HCT116 (cell line): ENCODE data around the gene CFAP221. TPM values are rescaled to one million over a fixed set of nuclear protein-coding genes. Genes with fewer than 3 reads are reported as not detected.

Source experiments
- ATAC-seq: fragments of 200-7000 bp; cut with Tn5 transposase; 2 replicates; pipeline ENCODE4 v1.9.1; 2020; ENCODE audit warnings: mild to moderate bottlenecking, moderate library complexity
- BruUV-seq: library from RNA; stranded (reverse); fragments of 400-500 nt; replicated peaks from 2 replicates; lab custom pipeline; 2021; lab: Mats Ljungman, UMichigan
- CTCF ChIA-PET: fragments of 300-600 bp; sonication (Branson Sonifier 250); formaldehyde crosslinking; loops from one replicate; lab custom pipeline; 2021; ENCODE audit warnings: antibody characterized with exemption; lab: Charles Lee
- POLR2A ChIA-PET: fragments of 300-600, 350-600 bp; sonication (Branson Sonifier 250); formaldehyde crosslinking; loops from one replicate; lab custom pipeline; 2021; ENCODE audit warnings: antibody characterized with exemption; lab: Charles Lee
- RAD21 ChIA-PET, 2 experiments: fragments of 300-600 bp; sonication (Branson Sonifier 250); formaldehyde crosslinking; loops; one replicate each; lab custom pipeline; 2023; ENCODE audit warnings: low total read pairs in 2 of 2; ENCODE audit not compliant: uncharacterized antibody in 2 of 2, unreplicated experiment in 2 of 2, low non-redundant PET in 1 of 2; lab: Charles Lee
- DNase-seq: peaks from one replicate; pipeline ENCODE4 v3.0.0-alpha.2; 2010; ENCODE audit warnings: low read depth, low spot score
- H2AFZ ChIP-seq: fragments of 200-600 bp; shearing (Covaris generic), sonication (generic); 2 replicates; pipeline ENCODE4 v1.6.1; 2017; ENCODE audit warnings: low read depth, mixed run types, mixed read lengths, antibody characterized with exemption, low read length; ENCODE audit not compliant: poor library complexity, severe bottlenecking
- H3K27ac ChIP-seq: 2 replicates; pipeline ENCODE4 v1.5.1; 2012; ENCODE audit warnings: low read depth, low read length
- H3K27me3 ChIP-seq: fragments of 200-600 bp; sonication (generic); 2 replicates; pipeline ENCODE4 v1.6.1; 2016; ENCODE audit warnings: mixed run types, low read length, mixed read lengths; ENCODE audit not compliant: insufficient read depth
- H3K36me3 ChIP-seq, 2 experiments: fragments of 200-500 bp in 1 of 2; fragments of 200-600 bp in 1 of 2; sonication (Bioruptor generic) in 1 of 2; sonication (generic) in 1 of 2; 2 replicates each; pipeline versions ENCODE4 v1.5.1 to v1.6.1; 2014 to 2016; ENCODE audit warnings: low read length in 2 of 2, inconsistent platforms in 1 of 2, mixed read lengths in 1 of 2, mixed run types in 1 of 2; ENCODE audit not compliant: insufficient read depth in 2 of 2, control insufficient read depth in 1 of 2
- H3K4me1 ChIP-seq, 2 experiments: fragments of 200-600 bp in 1 of 2; sonication (generic) in 1 of 2; 2 replicates each; pipeline versions ENCODE4 v1.5.1 to v1.6.1; 2012 to 2017; ENCODE audit warnings: low read length in 2 of 2, inconsistent platforms in 1 of 2, mild to moderate bottlenecking in 1 of 2, mixed read lengths in 1 of 2, mixed run types in 1 of 2, moderate library complexity in 1 of 2; ENCODE audit not compliant: insufficient read depth in 2 of 2, control insufficient read depth in 1 of 2
- H3K4me2 ChIP-seq: fragments of 200-600 bp; sonication (generic); 2 replicates; pipeline ENCODE4 v1.6.1; 2017; ENCODE audit warnings: mixed run types, low read length, mixed read lengths
- H3K4me3 ChIP-seq, 2 experiments: fragments of 200-600 bp in 1 of 2; sonication (generic) in 1 of 2; replicated peaks in 1 of 2; 2 replicates each; pipeline ENCODE4 v1.5.1; 2011 to 2016; ENCODE audit warnings: low read length in 2 of 2, control low read depth in 1 of 2, low read depth in 1 of 2, mild to moderate bottlenecking in 1 of 2, mixed read lengths in 1 of 2, mixed run types in 1 of 2
- H3K79me2 ChIP-seq: fragments of 200-600 bp; sonication (generic); 2 replicates; pipeline ENCODE4 v1.6.1; 2017; ENCODE audit warnings: mild to moderate bottlenecking, mixed run types, low read length, moderate library complexity, mixed read lengths; ENCODE audit not compliant: insufficient read depth
- H3K9ac ChIP-seq: fragments of 200-600 bp; sonication (generic); 2 replicates; pipeline ENCODE4 v1.6.1; 2016; ENCODE audit warnings: low read length, mixed read lengths
- H3K9me2 ChIP-seq: fragments of 200-600 bp; sonication (generic), shearing (Covaris generic); 2 replicates; pipeline ENCODE4 v1.6.1; 2017; ENCODE audit warnings: mixed run types, mild to moderate bottlenecking, moderate library complexity; ENCODE audit not compliant: insufficient read depth
- H3K9me3 ChIP-seq, 2 experiments: fragments of 200-500 bp in 1 of 2; fragments of 200-600 bp in 1 of 2; sonication (Bioruptor generic) in 1 of 2; sonication (generic) in 1 of 2; 2 replicates each; pipeline ENCODE4 v1.6.1; 2014 to 2017; ENCODE audit warnings: low read length in 2 of 2, mixed read lengths in 2 of 2, inconsistent platforms in 1 of 2, low read depth in 1 of 2, mild to moderate bottlenecking in 1 of 2, mixed run types in 1 of 2, moderate library complexity in 1 of 2; ENCODE audit not compliant: control insufficient read depth in 1 of 2, insufficient read depth in 1 of 2
- H4K20me1 ChIP-seq: fragments of 200-600 bp; sonication (generic), shearing (Covaris generic); 2 replicates; pipeline ENCODE4 v1.6.1; 2017; ENCODE audit warnings: mixed run types, mild to moderate bottlenecking, moderate library complexity; ENCODE audit not compliant: insufficient read depth
- ATF3 ChIP-seq: IDR thresholded peaks from 2 replicates; pipeline ENCODE4 v1.6.1; 2012
- CTCF ChIP-seq, 3 experiments: fragments of 200-600 bp in 1 of 3; sonication (generic) in 1 of 3; IDR thresholded peaks in 2 of 3; conservative IDR thresholded peaks in 1 of 3; 2 replicates each; pipeline ENCODE4 v1.5.1; 2012 to 2017; ENCODE audit warnings: low read depth in 2 of 3, low read length in 2 of 3, antibody characterized with exemption in 1 of 3, borderline replicate concordance in 1 of 3, control low read depth in 1 of 3, mild to moderate bottlenecking in 1 of 3, mixed read lengths in 1 of 3, mixed run types in 1 of 3, moderate library complexity in 1 of 3; ENCODE audit not compliant: insufficient read depth in 1 of 3
- EGR1 ChIP-seq: IDR thresholded peaks from 2 replicates; pipeline ENCODE4 v1.6.1; 2012; ENCODE audit warnings: low read depth
- ELF1 ChIP-seq: IDR thresholded peaks from 2 replicates; pipeline ENCODE4 v1.6.1; 2012; ENCODE audit warnings: low read depth, borderline replicate concordance
- EZH2 ChIP-seq: fragments of 200-600 bp; sonication (generic); IDR thresholded peaks from 2 replicates; pipeline ENCODE4 v1.6.1; 2017; ENCODE audit warnings: antibody characterized with exemption, mixed run types
- EZH2phosphoT487 ChIP-seq: fragments of 200-600 bp; IDR thresholded peaks from 2 replicates; pipeline ENCODE4 v1.6.1; 2018; ENCODE audit warnings: antibody characterized with exemption, borderline replicate concordance
- JUND ChIP-seq: IDR thresholded peaks from 2 replicates; pipeline ENCODE4 v1.6.1; 2012
- POLR2A ChIP-seq: IDR thresholded peaks from 2 replicates; pipeline ENCODE4 v1.7.0; 2011; ENCODE audit warnings: borderline replicate concordance; ENCODE audit not compliant: insufficient read depth, insufficient read length; ENCODE audit errors: extremely low read depth
- POLR2AphosphoS5 ChIP-seq: IDR thresholded peaks from 2 replicates; pipeline ENCODE4 v1.6.1; 2011; ENCODE audit warnings: mild to moderate bottlenecking, low read depth, low read length, moderate library complexity
- SIN3A ChIP-seq: IDR thresholded peaks from 2 replicates; pipeline ENCODE4 v1.6.1; 2012; ENCODE audit warnings: low read depth
- SP1 ChIP-seq: IDR thresholded peaks from 2 replicates; pipeline ENCODE4 v1.6.1; 2012; ENCODE audit warnings: low read depth
- TCF7L2 ChIP-seq: IDR thresholded peaks from 2 replicates; pipeline ENCODE4 v1.7.0; 2011; ENCODE audit warnings: borderline replicate concordance, inconsistent platforms; ENCODE audit not compliant: insufficient read depth, insufficient read length; ENCODE audit errors: extremely low read depth
- YY1 ChIP-seq: IDR thresholded peaks from 2 replicates; pipeline ENCODE4 v1.6.1; 2011; ENCODE audit warnings: low read length, low read depth, moderate library complexity, mild to moderate bottlenecking; ENCODE audit not compliant: insufficient replicate concordance; ENCODE audit errors: extremely low read depth
- ZFX ChIP-seq: fragments of 450-650 bp; IDR thresholded peaks from 2 replicates; pipeline ENCODE4 v1.6.1; 2017
- ZNF274 ChIP-seq: fragments of 200-500 bp; sonication (Bioruptor generic); IDR thresholded peaks from 2 replicates; pipeline ENCODE4 v1.6.1; 2014; ENCODE audit warnings: mild to moderate bottlenecking, low read depth, low read length, inconsistent platforms
- intact Hi-C: fragments of 100-400 bp; cut with micrococcal nuclease; formaldehyde crosslinking; loops from 2 replicates; pipeline ENCODE4 v1.10.0; 2022
- total RNA-seq: library from RNA; stranded (reverse); gene quantifications from one replicate; pipeline ENCODE4 v1.2.1, GENCODE V29; 2021; ENCODE audit not compliant: unreplicated experiment
- TF ChIP-seq, protein P1 (sequence below): IDR thresholded peaks from 2 replicates; pipeline ENCODE4 v1.6.1; 2011; ENCODE audit warnings: mild to moderate bottlenecking, low read length, moderate library complexity; ENCODE audit not compliant: insufficient replicate concordance; ENCODE audit errors: extremely low read depth

Gene CFAP221
- total RNA-seq, 1 experiment from 2014 or later: 0.96 TPM

DNA sequence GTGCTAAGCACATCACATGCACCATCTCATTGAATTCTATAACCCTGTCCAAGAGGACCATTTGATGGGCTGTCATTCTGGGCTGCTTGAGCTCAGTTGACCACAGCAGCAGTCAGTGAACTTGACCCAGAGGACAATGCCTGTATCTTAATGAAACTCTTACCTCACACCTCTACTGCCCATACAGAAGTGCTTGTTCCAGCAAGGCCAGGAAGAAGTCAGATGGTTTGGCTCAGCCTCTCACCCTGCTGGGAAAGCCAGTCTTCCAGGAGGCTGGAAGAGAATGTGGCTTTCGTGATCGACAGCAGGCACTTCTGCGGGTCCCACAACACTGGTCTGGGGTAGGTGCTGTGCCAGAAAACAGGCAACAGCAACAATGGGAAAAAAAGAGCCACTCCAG, 47.3 kb downstream of the CFAP221 start:
- RAD21 ChIA-PET: no interaction called here
- intact Hi-C loops: no loop called here
- Histone ChIP-seq H3K36me3 (no peaks in the 10 kb centered on the region), H3K27me3 (no peaks in the 10 kb centered on the region), H4K20me1 (no peaks in the 10 kb centered on the region), H3K4me2 (no peak overlapping the region), H3K4me3 (no peak overlapping the region), H3K4me1 (no peaks in the 10 kb centered on the region), H3K79me2 (no peaks in the 10 kb centered on the region), H3K9ac (no peak overlapping the region), H3K27ac (no peak overlapping the region), H3K9me3 (no peaks in the 10 kb centered on the region), H2AFZ (no peak overlapping the region), H3K9me2 (no peaks in the 10 kb centered on the region)
- CTCF ChIA-PET: no interaction called here
- no peak for ATAC-seq
- POLR2A ChIA-PET: no interaction called here
- DNase-seq: no peak
- no peak for TF ChIP-seq SP1
- TF ChIP-seq EZH2phosphoT487: no peak
- TF ChIP-seq SIN3A: no peak
- no peak for TF ChIP-seq TCF7L2
- no peak for TF ChIP-seq POLR2AphosphoS5
- no peak for TF ChIP-seq POLR2A
- no peak for TF ChIP-seq EZH2
- no peak for TF ChIP-seq ELF1
- TF ChIP-seq EGR1: no peak
- no peak for TF ChIP-seq ATF3
- TF ChIP-seq, protein P1, sequence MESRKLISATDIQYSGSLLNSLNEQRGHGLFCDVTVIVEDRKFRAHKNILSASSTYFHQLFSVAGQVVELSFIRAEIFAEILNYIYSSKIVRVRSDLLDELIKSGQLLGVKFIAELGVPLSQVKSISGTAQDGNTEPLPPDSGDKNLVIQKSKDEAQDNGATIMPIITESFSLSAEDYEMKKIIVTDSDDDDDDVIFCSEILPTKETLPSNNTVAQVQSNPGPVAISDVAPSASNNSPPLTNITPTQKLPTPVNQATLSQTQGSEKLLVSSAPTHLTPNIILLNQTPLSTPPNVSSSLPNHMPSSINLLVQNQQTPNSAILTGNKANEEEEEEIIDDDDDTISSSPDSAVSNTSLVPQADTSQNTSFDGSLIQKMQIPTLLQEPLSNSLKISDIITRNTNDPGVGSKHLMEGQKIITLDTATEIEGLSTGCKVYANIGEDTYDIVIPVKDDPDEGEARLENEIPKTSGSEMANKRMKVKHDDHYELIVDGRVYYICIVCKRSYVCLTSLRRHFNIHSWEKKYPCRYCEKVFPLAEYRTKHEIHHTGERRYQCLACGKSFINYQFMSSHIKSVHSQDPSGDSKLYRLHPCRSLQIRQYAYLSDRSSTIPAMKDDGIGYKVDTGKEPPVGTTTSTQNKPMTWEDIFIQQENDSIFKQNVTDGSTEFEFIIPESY: no peak
- TF ChIP-seq ZNF274: no peak
- TF ChIP-seq JUND: no peak
- no peak for TF ChIP-seq CTCF (IDR thresholded peaks at IDR 0.05 in 2 of 3, conservative IDR thresholded peaks at IDR 0.05 in 1 of 3; ENCODE audit: borderline replicate concordance in 1 of 3, insufficient read depth in 1 of 3, low read depth in 2 of 3, low read length in 2 of 3)
- no peak for TF ChIP-seq YY1
- TF ChIP-seq ZFX: no peak
- TF ChIP-seq, all 23 proteins: peak for 0
- BruUV-seq: no TSS peak
